Cardiac muscle cell (in vitro differentiated cells and primary cell): ENCODE data around the gene COQ9. TPM values are rescaled to one million over a fixed set of nuclear protein-coding genes. Genes with fewer than 3 reads are reported as not detected.

Source experiments
- DNase-seq, 2 donors: peaks; one replicate each; pipeline versions ENCODE4 v3.0.0 to v3.0.0-alpha.2; 2010 to 2017; ENCODE audit warnings: low read depth in 1 of 2, low spot score in 1 of 2
- H3K27ac ChIP-seq: fragments of 200-600 bp; sonication (generic); 2 replicates; pipeline ENCODE4 v1.5.1; 2016
- H3K27me3 ChIP-seq: fragments of 200-600 bp; sonication (generic); 2 replicates; pipeline ENCODE4 v1.6.0; 2016; ENCODE audit warnings: control low read depth
- H3K36me3 ChIP-seq: fragments of 200-600 bp; sonication (generic); 2 replicates; pipeline ENCODE4 v1.5.1; 2016; ENCODE audit warnings: control low read depth
- H3K4me1 ChIP-seq: fragments of 200-600 bp; sonication (generic); 2 replicates; pipeline ENCODE4 v1.8.1; 2017; ENCODE audit warnings: low read depth, mild to moderate bottlenecking, mixed run types
- H3K4me3 ChIP-seq: fragments of 200-600 bp; sonication (generic); 2 replicates; pipeline ENCODE4 v1.5.1; 2016; ENCODE audit warnings: mild to moderate bottlenecking
- H3K9me3 ChIP-seq: fragments of 200-600 bp; sonication (generic); 2 replicates; pipeline ENCODE4 v1.5.1; 2017; ENCODE audit warnings: low read depth, mild to moderate bottlenecking, control low read depth
- CTCF ChIP-seq: IDR thresholded peaks from 2 replicates; pipeline ENCODE4 v1.5.1; 2012; ENCODE audit warnings: low read depth, mild to moderate bottlenecking, low read length
- polyA plus RNA-seq: library from polyadenylated mRNA; unstranded; fragments of >200 nt; fragmentation: Nextera tagmentation; extraction: Ambion mirVana; gene quantifications from 2 replicates; pipeline ENCODE4 v1.2.1, GENCODE V29; 2016
- total RNA-seq: library from RNA; depleted of rRNA; stranded (reverse); fragments of >200 nt; gene quantifications from 2 replicates; pipeline ENCODE4 v1.2.3, GENCODE V29; 2016

The COQ9 gene
- total and polyA plus RNA-seq, 2 experiments from 2014 or later, result 111 to 152 TPM

- DNase-seq, result peak in 1 of 2 donors; percentile 41
- Histone ChIP-seq H3K27ac (peak overlapping the region; percentile 97), H3K4me1 (peaks cover 74% of the 10 kb centered on the region), H3K9me3 (no peaks in the 10 kb centered on the region), H3K36me3 (no peaks in the 10 kb centered on the region), H3K27me3 (no peaks in the 10 kb centered on the region), H3K4me3 (no peak overlapping the region)
- TF ChIP-seq CTCF, result no peak
Measured at GRCh38 chr16:57503366-57503765, 56.1 kb downstream of the COQ9 start.

GRCh38 chr16:57504001-57504400 is 56.7 kb downstream of the COQ9 start:
- no peaks in the 10 kb centered on the region for H3K36me3 ChIP-seq
- no peak for TF ChIP-seq CTCF

GRCh38 chr16:57504491-57504890 is 57.2 kb downstream of the COQ9 start:
- no peaks in the 10 kb centered on the region for H3K27me3 ChIP-seq
- no peaks in the 10 kb centered on the region for H3K36me3 ChIP-seq
- no peaks in the 10 kb centered on the region for H3K9me3 ChIP-seq
- TF ChIP-seq CTCF, result no peak
- peak overlapping the region; percentile 97 for H3K27ac ChIP-seq
- no peak overlapping the region for H3K4me3 ChIP-seq
- no peak for DNase-seq
- peaks cover 83% of the 10 kb centered on the region for H3K4me1 ChIP-seq

More at GRCh38 chr16:57504001-57504400, 56.7 kb downstream of the COQ9 start:
- H3K4me1 ChIP-seq, result peaks cover 80% of the 10 kb centered on the region
- H3K27me3 ChIP-seq, result no peaks in the 10 kb centered on the region
- DNase-seq, result no peak
- H3K4me3 ChIP-seq, result no peak overlapping the region
- H3K27ac ChIP-seq, result peak overlapping the region; percentile 97
- no peaks in the 10 kb centered on the region for H3K9me3 ChIP-seq

GRCh38 chr16:57505169-57505568 is 57.9 kb downstream of the COQ9 start:
- Histone ChIP-seq H3K36me3 (no peaks in the 10 kb centered on the region), H3K4me1 (peaks cover 86% of the 10 kb centered on the region), H3K9me3 (no peaks in the 10 kb centered on the region), H3K27me3 (no peaks in the 10 kb centered on the region), H3K27ac (peak overlapping the region; percentile 76), H3K4me3 (no peak overlapping the region)
- no peak for DNase-seq
- no peak for TF ChIP-seq CTCF

DNA sequence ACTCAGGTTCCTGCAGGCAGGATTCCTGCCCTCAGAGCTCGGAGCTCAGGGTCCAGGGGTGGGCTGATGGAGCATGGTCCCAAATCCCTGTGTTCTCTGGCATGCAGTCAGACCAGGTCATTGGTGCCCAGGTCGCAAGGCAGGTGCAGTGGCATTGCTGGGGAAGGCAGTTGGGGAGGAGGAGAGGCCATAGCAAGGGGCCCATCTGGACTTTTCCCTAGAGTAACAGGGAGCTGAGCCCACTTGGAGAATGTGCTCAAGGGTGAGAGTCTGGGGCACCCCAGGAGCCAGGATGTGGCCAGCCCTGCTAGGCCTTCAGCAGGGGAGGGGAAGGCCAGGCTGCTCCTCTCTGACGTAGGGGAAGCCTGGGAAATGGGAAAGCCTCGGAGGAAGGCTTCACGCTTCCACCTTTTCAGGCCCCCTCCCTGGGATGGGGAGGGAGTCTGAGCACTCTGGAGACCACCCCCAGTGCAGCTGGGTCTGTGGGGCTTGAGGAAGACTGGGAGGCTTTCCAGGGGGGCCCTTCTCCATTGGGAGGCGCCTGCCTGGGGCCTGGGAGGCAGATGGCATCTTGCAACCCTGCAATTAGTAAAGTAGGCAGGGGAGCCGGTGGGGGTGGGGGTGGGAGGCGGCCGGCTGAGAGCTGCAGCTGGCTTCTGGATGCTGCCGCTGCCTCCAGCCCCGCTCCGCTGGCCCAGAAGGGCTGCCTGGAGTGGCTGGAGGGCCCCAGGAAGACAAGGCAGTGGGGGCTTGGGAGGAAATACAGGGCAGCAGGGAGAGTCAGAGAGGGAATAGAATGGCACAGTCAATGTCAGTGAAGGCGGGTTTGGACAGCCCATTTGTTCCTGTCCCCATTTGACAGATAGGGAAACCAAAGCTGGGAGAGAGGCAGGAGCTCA is 60.1 kb downstream of the COQ9 start:
- no peak for DNase-seq
- Histone ChIP-seq H3K9me3 (no peaks in the 10 kb centered on the region), H3K4me3 (no peak overlapping the region), H3K4me1 (peaks cover 82% of the 10 kb centered on the region), H3K27me3 (no peaks in the 10 kb centered on the region), H3K36me3 (no peaks in the 10 kb centered on the region), H3K27ac (peak overlapping the region; percentile 99)
- no peak for TF ChIP-seq CTCF
